ENCODE measurements around the gene SEC14L1. TPM values are rescaled to one million over a fixed set of nuclear protein-coding genes. Genes with fewer than 3 reads are reported as not detected.

The SEC14L1 gene
- total RNA-seq, 1 donor from 2014 or later = 93.2 TPM

DNA sequence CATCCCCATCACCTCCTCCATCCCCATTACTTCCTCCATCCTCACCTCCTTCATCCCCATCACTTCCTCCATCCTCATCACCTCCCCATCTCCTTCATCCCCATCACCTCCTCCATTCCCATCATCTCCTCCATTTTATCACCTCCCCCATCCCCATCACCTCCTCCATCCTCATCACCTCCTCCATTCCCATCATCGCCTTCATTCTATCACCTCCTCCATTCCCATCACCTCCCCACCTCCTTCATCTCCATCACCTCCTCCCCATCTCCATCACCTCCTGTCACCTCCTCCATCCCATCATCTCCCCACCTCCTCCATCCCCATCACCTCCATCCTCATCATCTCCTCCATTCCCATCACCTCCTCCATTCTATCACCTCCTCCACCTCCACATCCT is 116.4 kb downstream of the SEC14L1 start:
- Histone ChIP-seq H3K9ac (ENCODE audit: low read length) (no peak overlapping the region), H3K36me3 (ENCODE audit: insufficient read depth, low read length) (no peaks in the 10 kb centered on the region), H3K4me3 (ENCODE audit: insufficient read depth, low read depth, low read length) (no peak overlapping the region), H3K4me1 (ENCODE audit: insufficient read depth, low read length) (peaks cover 33% of the 10 kb centered on the region), H3K4me2 (ENCODE audit: low read length) (no peak overlapping the region), H2AFZ (ENCODE audit: low read depth, low read length) (no peak overlapping the region), H3K79me2 (ENCODE audit: insufficient read depth, low read length) (no peaks in the 10 kb centered on the region), H3K27ac (ENCODE audit: low read depth, low read length) (no peak overlapping the region), H3K27me3 (ENCODE audit: insufficient read depth, low read length) (no peaks in the 10 kb centered on the region), H4K20me1 (ENCODE audit: insufficient read depth, low read length) (no peaks in the 10 kb centered on the region), H3K9me3 (ENCODE audit: insufficient read depth, low read depth, low read length) (no peaks in the 10 kb centered on the region)
- Mint-ChIP-seq H3K36me3 (ENCODE audit: low read depth, unreplicated experiment) (no peaks in the 10 kb centered on the region), H3K27me3 (ENCODE audit: low read depth, unreplicated experiment) (no peaks in the 10 kb centered on the region), H3K4me1 (ENCODE audit: low read depth, unreplicated experiment) (peaks cover 8% of the 10 kb centered on the region), H3K4me3 (ENCODE audit: unreplicated experiment) (no peak overlapping the region), H3K9me3 (ENCODE audit: unreplicated experiment) (no peaks in the 10 kb centered on the region), H3K27ac (ENCODE audit: unreplicated experiment) (no peak overlapping the region)
- TF ChIP-seq EZH2 (IDR thresholded peaks at IDR 0.05; ENCODE audit: insufficient read depth, low read length) = no peak
- TF ChIP-seq, protein P1, sequence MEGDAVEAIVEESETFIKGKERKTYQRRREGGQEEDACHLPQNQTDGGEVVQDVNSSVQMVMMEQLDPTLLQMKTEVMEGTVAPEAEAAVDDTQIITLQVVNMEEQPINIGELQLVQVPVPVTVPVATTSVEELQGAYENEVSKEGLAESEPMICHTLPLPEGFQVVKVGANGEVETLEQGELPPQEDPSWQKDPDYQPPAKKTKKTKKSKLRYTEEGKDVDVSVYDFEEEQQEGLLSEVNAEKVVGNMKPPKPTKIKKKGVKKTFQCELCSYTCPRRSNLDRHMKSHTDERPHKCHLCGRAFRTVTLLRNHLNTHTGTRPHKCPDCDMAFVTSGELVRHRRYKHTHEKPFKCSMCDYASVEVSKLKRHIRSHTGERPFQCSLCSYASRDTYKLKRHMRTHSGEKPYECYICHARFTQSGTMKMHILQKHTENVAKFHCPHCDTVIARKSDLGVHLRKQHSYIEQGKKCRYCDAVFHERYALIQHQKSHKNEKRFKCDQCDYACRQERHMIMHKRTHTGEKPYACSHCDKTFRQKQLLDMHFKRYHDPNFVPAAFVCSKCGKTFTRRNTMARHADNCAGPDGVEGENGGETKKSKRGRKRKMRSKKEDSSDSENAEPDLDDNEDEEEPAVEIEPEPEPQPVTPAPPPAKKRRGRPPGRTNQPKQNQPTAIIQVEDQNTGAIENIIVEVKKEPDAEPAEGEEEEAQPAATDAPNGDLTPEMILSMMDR (IDR thresholded peaks at IDR 0.05; ENCODE audit: insufficient read depth, low read depth, low read length) = no peak
- DNase-seq (ENCODE audit: low read depth) (no peak), FAIRE-seq (no peak)

DNA sequence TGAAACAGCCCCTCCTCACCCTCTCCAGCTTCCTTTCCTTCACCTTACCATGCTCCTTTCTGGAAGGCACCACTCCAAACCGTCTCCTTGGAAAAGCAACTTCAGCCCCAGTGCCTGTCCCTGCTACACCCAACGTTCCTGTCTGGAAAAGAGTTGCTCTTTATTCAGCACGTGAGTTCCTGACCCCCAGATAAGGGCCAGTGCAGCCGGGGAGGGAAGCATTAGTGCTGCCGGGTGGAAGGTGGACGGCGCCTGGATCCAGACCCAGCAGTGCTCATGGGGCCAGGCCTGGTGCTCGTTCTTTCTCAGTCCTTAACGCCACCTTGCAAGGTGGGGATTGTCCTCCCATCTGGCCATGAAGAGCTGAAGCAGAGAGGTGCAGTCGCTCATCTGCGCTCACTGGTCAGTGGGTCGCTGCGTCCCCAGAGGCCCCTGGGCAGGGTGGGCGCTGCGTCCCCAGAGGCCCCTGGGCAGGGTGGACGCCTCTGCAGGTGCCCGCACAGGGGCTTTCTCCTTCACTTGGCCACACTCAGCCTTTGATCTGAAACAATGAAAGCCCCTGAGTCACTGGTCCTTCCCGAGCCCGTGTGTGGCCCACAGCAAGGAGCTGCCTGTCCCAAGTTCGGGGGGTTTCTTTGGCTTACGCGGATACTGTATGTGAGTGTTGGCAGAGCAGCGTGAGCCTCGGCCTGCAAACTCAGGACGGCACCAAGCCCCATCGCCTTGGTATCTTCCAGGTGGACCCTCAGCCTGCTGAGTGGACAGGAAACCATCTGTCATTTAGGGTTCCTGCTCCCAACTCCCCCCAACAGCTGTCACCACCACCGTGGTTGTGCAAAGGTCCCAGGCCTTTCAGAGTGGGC is 117.1 kb downstream of the SEC14L1 start:
- no peak for DNase-seq (ENCODE audit: low read depth)
- H3K9me3 ChIP-seq (ENCODE audit: insufficient read depth, low read depth, low read length) = no peaks in the 10 kb centered on the region
- H3K36me3 Mint-ChIP-seq (ENCODE audit: low read depth, unreplicated experiment) = no peaks in the 10 kb centered on the region
- no peak for FAIRE-seq
- no peaks in the 10 kb centered on the region for H3K27me3 Mint-ChIP-seq (ENCODE audit: low read depth, unreplicated experiment)
- H2AFZ ChIP-seq (ENCODE audit: low read depth, low read length) = no peak overlapping the region
- no peaks in the 10 kb centered on the region for H3K27me3 ChIP-seq (ENCODE audit: insufficient read depth, low read length)
- H3K4me3 Mint-ChIP-seq (ENCODE audit: unreplicated experiment) = no peak overlapping the region
- no peak overlapping the region for H3K4me2 ChIP-seq (ENCODE audit: low read length)
- no peak overlapping the region for H3K4me3 ChIP-seq (ENCODE audit: insufficient read depth, low read depth, low read length)
- H3K79me2 ChIP-seq (ENCODE audit: insufficient read depth, low read length) = no peaks in the 10 kb centered on the region
- no peaks in the 10 kb centered on the region for H3K9me3 Mint-ChIP-seq (ENCODE audit: unreplicated experiment)
- H3K27ac Mint-ChIP-seq (ENCODE audit: unreplicated experiment) = peak overlapping the region; percentile 34
- H4K20me1 ChIP-seq (ENCODE audit: insufficient read depth, low read length) = no peaks in the 10 kb centered on the region
- no peaks in the 10 kb centered on the region for H3K36me3 ChIP-seq (ENCODE audit: insufficient read depth, low read length)
- H3K4me1 Mint-ChIP-seq (ENCODE audit: low read depth, unreplicated experiment) = peaks cover 4% of the 10 kb centered on the region
- peaks cover 28% of the 10 kb centered on the region for H3K4me1 ChIP-seq (ENCODE audit: insufficient read depth, low read length)
- no peak overlapping the region for H3K9ac ChIP-seq (ENCODE audit: low read length)
- H3K27ac ChIP-seq (ENCODE audit: low read depth, low read length) = no peak overlapping the region
- TF ChIP-seq, protein P1 (IDR thresholded peaks at IDR 0.05; ENCODE audit: insufficient read depth, low read depth, low read length) = no peak
- no peak for TF ChIP-seq EZH2 (IDR thresholded peaks at IDR 0.05; ENCODE audit: insufficient read depth, low read length)

DNA sequence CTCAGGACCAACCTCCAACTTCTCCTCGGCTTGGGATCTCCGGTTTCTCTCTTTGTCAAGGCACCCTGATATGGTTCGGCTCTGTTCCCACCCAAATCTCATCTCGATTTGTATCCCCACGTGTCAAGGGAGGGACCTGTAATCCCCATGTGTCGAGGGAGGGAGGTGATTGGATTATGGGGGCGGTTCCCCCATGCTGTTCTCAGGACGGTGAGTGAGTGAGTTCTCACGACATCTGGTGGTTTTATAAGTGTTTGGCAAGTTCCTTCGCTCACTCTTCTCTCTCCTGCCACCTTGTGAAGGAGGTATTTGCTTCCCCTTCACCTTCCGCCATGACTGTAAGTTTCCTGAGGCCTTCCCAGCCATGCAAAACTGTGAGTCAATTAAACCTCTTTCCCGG is 117.9 kb downstream of the SEC14L1 start:
- no peak overlapping the region for H3K4me3 ChIP-seq (ENCODE audit: insufficient read depth, low read depth, low read length)
- H3K4me1 Mint-ChIP-seq (ENCODE audit: low read depth, unreplicated experiment) = peaks cover 4% of the 10 kb centered on the region
- H3K9me3 Mint-ChIP-seq (ENCODE audit: unreplicated experiment) = no peaks in the 10 kb centered on the region
- H3K27me3 ChIP-seq (ENCODE audit: insufficient read depth, low read length) = no peaks in the 10 kb centered on the region
- H3K4me2 ChIP-seq (ENCODE audit: low read length) = no peak overlapping the region
- H3K27ac Mint-ChIP-seq (ENCODE audit: unreplicated experiment) = no peak overlapping the region
- H2AFZ ChIP-seq (ENCODE audit: low read depth, low read length) = no peak overlapping the region
- H3K36me3 ChIP-seq (ENCODE audit: insufficient read depth, low read length) = no peaks in the 10 kb centered on the region
- H4K20me1 ChIP-seq (ENCODE audit: insufficient read depth, low read length) = no peaks in the 10 kb centered on the region
- H3K9me3 ChIP-seq (ENCODE audit: insufficient read depth, low read depth, low read length) = no peaks in the 10 kb centered on the region
- H3K9ac ChIP-seq (ENCODE audit: low read length) = no peak overlapping the region
- TF ChIP-seq, protein P1 (IDR thresholded peaks at IDR 0.05; ENCODE audit: insufficient read depth, low read depth, low read length) = no peak
- no peak for TF ChIP-seq EZH2 (IDR thresholded peaks at IDR 0.05; ENCODE audit: insufficient read depth, low read length)
- H3K27me3 Mint-ChIP-seq (ENCODE audit: low read depth, unreplicated experiment) = no peaks in the 10 kb centered on the region
- no peaks in the 10 kb centered on the region for H3K36me3 Mint-ChIP-seq (ENCODE audit: low read depth, unreplicated experiment)
- FAIRE-seq (no peak), DNase-seq (ENCODE audit: low read depth) (no peak)
- no peak overlapping the region for H3K27ac ChIP-seq (ENCODE audit: low read depth, low read length)
- peaks cover 26% of the 10 kb centered on the region for H3K4me1 ChIP-seq (ENCODE audit: insufficient read depth, low read length)
- no peak overlapping the region for H3K4me3 Mint-ChIP-seq (ENCODE audit: unreplicated experiment)
- no peaks in the 10 kb centered on the region for H3K79me2 ChIP-seq (ENCODE audit: insufficient read depth, low read length)
